Measurements from ENCODE around the gene SLC16A4. TPM values are rescaled to one million over a fixed set of nuclear protein-coding genes. Genes with fewer than 3 reads are reported as not detected.

SLC16A4 gene
- total RNA-seq, 1 experiment from 2014 or later: 0.28 TPM

GRCh38 chr1:110356379-110356778 is 34.4 kb downstream of the SLC16A4 start:
- ChIA-PET CTCF (no interaction called here), POLR2A (no interaction called here)
- H3K27me3 Mint-ChIP-seq (ENCODE audit: low read depth): no peaks in the 10 kb centered on the region
- H3K9me3 Mint-ChIP-seq: no peaks in the 10 kb centered on the region
- H3K27ac Mint-ChIP-seq: no peak overlapping the region
- DNase-seq (ENCODE audit: low spot score): no peak
- TF ChIP-seq TP53 (CRISPR knock-in tag; IDR thresholded peaks at IDR 0.05) (no peak), ZNF232 (CRISPR knock-in tag; IDR thresholded peaks at IDR 0.05) (no peak), ZNF263 (CRISPR knock-in tag; IDR thresholded peaks at IDR 0.05; ENCODE audit: low read depth) (no peak), ATF1 (CRISPR knock-in tag; IDR thresholded peaks at IDR 0.05) (no peak)
- ATAC-seq: no peak
- H3K4me3 Mint-ChIP-seq: no peak overlapping the region
- H3K36me3 Mint-ChIP-seq: peaks cover 24% of the 10 kb centered on the region
- no peaks in the 10 kb centered on the region for H3K4me1 Mint-ChIP-seq

GRCh38 chr1:110355321-110355720 is 35.5 kb downstream of the SLC16A4 start:
- no peaks in the 10 kb centered on the region for H3K4me1 Mint-ChIP-seq
- ATAC-seq: no peak
- ChIA-PET CTCF (no interaction called here), POLR2A (no interaction called here)
- no peak for DNase-seq (ENCODE audit: low spot score)
- peaks cover 19% of the 10 kb centered on the region for H3K36me3 Mint-ChIP-seq
- TF ChIP-seq SP1 (CRISPR knock-in tag; conservative IDR thresholded peaks at IDR 0.05) (no peak), CBFB (CRISPR knock-in tag; IDR thresholded peaks at IDR 0.05; ENCODE audit: low read depth) (no peak), ZNF263 (CRISPR knock-in tag; IDR thresholded peaks at IDR 0.05; ENCODE audit: low read depth) (no peak), RORB (CRISPR knock-in tag; IDR thresholded peaks at IDR 0.05) (no peak), JUN (CRISPR knock-in tag; IDR thresholded peaks at IDR 0.05) (no peak), CTCF (IDR thresholded peaks at IDR 0.05) (no peak), GTF2I (CRISPR knock-in tag; conservative IDR thresholded peaks at IDR 0.05) (no peak), ZNF416 (CRISPR knock-in tag; IDR thresholded peaks at IDR 0.05) (no peak), ARID4B (CRISPR knock-in tag; IDR thresholded peaks at IDR 0.05; ENCODE audit: borderline replicate concordance) (no peak), PREB (CRISPR knock-in tag; IDR thresholded peaks at IDR 0.05; ENCODE audit: borderline replicate concordance) (no peak), ESRRA (CRISPR knock-in tag; IDR thresholded peaks at IDR 0.05; ENCODE audit: borderline replicate concordance) (no peak)
- TF ChIP-seq, protein P1, sequence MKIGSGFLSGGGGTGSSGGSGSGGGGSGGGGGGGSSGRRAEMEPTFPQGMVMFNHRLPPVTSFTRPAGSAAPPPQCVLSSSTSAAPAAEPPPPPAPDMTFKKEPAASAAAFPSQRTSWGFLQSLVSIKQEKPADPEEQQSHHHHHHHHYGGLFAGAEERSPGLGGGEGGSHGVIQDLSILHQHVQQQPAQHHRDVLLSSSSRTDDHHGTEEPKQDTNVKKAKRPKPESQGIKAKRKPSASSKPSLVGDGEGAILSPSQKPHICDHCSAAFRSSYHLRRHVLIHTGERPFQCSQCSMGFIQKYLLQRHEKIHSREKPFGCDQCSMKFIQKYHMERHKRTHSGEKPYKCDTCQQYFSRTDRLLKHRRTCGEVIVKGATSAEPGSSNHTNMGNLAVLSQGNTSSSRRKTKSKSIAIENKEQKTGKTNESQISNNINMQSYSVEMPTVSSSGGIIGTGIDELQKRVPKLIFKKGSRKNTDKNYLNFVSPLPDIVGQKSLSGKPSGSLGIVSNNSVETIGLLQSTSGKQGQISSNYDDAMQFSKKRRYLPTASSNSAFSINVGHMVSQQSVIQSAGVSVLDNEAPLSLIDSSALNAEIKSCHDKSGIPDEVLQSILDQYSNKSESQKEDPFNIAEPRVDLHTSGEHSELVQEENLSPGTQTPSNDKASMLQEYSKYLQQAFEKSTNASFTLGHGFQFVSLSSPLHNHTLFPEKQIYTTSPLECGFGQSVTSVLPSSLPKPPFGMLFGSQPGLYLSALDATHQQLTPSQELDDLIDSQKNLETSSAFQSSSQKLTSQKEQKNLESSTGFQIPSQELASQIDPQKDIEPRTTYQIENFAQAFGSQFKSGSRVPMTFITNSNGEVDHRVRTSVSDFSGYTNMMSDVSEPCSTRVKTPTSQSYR (CRISPR knock-in tag; IDR thresholded peaks at IDR 0.05): no peak
- TF ChIP-seq, protein P2, sequence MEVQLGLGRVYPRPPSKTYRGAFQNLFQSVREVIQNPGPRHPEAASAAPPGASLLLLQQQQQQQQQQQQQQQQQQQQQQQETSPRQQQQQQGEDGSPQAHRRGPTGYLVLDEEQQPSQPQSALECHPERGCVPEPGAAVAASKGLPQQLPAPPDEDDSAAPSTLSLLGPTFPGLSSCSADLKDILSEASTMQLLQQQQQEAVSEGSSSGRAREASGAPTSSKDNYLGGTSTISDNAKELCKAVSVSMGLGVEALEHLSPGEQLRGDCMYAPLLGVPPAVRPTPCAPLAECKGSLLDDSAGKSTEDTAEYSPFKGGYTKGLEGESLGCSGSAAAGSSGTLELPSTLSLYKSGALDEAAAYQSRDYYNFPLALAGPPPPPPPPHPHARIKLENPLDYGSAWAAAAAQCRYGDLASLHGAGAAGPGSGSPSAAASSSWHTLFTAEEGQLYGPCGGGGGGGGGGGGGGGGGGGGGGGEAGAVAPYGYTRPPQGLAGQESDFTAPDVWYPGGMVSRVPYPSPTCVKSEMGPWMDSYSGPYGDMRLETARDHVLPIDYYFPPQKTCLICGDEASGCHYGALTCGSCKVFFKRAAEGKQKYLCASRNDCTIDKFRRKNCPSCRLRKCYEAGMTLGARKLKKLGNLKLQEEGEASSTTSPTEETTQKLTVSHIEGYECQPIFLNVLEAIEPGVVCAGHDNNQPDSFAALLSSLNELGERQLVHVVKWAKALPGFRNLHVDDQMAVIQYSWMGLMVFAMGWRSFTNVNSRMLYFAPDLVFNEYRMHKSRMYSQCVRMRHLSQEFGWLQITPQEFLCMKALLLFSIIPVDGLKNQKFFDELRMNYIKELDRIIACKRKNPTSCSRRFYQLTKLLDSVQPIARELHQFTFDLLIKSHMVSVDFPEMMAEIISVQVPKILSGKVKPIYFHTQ (CRISPR knock-in tag; IDR thresholded peaks at IDR 0.05): no peak
- TF ChIP-seq, protein P3, sequence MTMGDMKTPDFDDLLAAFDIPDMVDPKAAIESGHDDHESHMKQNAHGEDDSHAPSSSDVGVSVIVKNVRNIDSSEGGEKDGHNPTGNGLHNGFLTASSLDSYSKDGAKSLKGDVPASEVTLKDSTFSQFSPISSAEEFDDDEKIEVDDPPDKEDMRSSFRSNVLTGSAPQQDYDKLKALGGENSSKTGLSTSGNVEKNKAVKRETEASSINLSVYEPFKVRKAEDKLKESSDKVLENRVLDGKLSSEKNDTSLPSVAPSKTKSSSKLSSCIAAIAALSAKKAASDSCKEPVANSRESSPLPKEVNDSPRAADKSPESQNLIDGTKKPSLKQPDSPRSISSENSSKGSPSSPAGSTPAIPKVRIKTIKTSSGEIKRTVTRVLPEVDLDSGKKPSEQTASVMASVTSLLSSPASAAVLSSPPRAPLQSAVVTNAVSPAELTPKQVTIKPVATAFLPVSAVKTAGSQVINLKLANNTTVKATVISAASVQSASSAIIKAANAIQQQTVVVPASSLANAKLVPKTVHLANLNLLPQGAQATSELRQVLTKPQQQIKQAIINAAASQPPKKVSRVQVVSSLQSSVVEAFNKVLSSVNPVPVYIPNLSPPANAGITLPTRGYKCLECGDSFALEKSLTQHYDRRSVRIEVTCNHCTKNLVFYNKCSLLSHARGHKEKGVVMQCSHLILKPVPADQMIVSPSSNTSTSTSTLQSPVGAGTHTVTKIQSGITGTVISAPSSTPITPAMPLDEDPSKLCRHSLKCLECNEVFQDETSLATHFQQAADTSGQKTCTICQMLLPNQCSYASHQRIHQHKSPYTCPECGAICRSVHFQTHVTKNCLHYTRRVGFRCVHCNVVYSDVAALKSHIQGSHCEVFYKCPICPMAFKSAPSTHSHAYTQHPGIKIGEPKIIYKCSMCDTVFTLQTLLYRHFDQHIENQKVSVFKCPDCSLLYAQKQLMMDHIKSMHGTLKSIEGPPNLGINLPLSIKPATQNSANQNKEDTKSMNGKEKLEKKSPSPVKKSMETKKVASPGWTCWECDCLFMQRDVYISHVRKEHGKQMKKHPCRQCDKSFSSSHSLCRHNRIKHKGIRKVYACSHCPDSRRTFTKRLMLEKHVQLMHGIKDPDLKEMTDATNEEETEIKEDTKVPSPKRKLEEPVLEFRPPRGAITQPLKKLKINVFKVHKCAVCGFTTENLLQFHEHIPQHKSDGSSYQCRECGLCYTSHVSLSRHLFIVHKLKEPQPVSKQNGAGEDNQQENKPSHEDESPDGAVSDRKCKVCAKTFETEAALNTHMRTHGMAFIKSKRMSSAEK (CRISPR knock-in tag; IDR thresholded peaks at IDR 0.05; ENCODE audit: borderline replicate concordance): no peak
- H3K27ac Mint-ChIP-seq: no peak overlapping the region
- H3K9me3 Mint-ChIP-seq: no peaks in the 10 kb centered on the region
- H3K4me3 Mint-ChIP-seq: no peak overlapping the region
- H3K27me3 Mint-ChIP-seq (ENCODE audit: low read depth): no peaks in the 10 kb centered on the region
